ENCODE results near the gene FOXP1. TPM values are rescaled to one million over a fixed set of nuclear protein-coding genes. Genes with fewer than 3 reads are reported as not detected.

Gene FOXP1
- total RNA-seq, 1 donor from 2014 or later, result 27.3 TPM

DNA sequence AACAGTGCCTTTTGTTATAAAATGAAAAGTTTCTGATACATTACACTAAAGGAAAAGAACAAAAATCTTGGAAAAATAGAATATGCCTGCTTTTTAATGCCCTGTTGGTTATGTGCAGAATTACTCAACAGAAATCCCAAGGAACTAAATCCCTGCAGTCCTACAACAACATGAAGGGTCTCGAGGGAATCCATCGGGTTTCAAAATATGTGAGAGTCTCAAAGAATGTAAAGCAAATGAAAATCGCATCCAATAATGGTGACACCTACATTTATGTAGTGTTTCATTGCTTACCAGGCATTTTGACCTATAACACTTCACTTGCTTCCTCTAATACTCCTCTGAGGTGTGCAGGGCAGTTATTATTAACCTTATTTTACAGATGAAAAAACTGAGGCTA lies 411.3 kb downstream of the FOXP1 start:
- no peaks in the 10 kb centered on the region for H3K36me3 ChIP-seq
- TF ChIP-seq EZH2phosphoT487 (IDR thresholded peaks at IDR 0.05) (no peak), EZH2 (IDR thresholded peaks at IDR 0.05) (no peak)
- TF ChIP-seq, protein P1, sequence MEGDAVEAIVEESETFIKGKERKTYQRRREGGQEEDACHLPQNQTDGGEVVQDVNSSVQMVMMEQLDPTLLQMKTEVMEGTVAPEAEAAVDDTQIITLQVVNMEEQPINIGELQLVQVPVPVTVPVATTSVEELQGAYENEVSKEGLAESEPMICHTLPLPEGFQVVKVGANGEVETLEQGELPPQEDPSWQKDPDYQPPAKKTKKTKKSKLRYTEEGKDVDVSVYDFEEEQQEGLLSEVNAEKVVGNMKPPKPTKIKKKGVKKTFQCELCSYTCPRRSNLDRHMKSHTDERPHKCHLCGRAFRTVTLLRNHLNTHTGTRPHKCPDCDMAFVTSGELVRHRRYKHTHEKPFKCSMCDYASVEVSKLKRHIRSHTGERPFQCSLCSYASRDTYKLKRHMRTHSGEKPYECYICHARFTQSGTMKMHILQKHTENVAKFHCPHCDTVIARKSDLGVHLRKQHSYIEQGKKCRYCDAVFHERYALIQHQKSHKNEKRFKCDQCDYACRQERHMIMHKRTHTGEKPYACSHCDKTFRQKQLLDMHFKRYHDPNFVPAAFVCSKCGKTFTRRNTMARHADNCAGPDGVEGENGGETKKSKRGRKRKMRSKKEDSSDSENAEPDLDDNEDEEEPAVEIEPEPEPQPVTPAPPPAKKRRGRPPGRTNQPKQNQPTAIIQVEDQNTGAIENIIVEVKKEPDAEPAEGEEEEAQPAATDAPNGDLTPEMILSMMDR (IDR thresholded peaks at IDR 0.05), result no peak
- no peaks in the 10 kb centered on the region for H4K20me1 ChIP-seq (ENCODE audit: low read depth)
- no peaks in the 10 kb centered on the region for H3K27me3 ChIP-seq
- H3K9ac ChIP-seq, result no peak overlapping the region
- H3K4me3 ChIP-seq, result no peak overlapping the region
- H2AFZ ChIP-seq (replicated peaks), result no peak overlapping the region
- H3K27ac Mint-ChIP-seq, result no peak overlapping the region
- H3K27ac ChIP-seq, result peak overlapping the region; percentile 2
- H3K27me3 Mint-ChIP-seq (ENCODE audit: insufficient read depth, low read depth), result peaks cover 2% of the 10 kb centered on the region
- no peaks in the 10 kb centered on the region for H3K9me3 ChIP-seq (ENCODE audit: low read depth)
- no peaks in the 10 kb centered on the region for H3K79me2 ChIP-seq (ENCODE audit: low read depth)
- H3K4me3 Mint-ChIP-seq, result no peak overlapping the region
- H3K36me3 Mint-ChIP-seq, result peaks cover 2% of the 10 kb centered on the region
- H3F3A ChIP-seq (ENCODE audit: low read depth), result no peaks in the 10 kb centered on the region
- H3K4me2 ChIP-seq, result no peak overlapping the region
- peaks cover 15% of the 10 kb centered on the region for H3K4me1 ChIP-seq
- no peaks in the 10 kb centered on the region for H3K9me3 Mint-ChIP-seq
- DNase-seq (ENCODE audit: low spot score), result no peak
- H3K4me1 Mint-ChIP-seq, result peaks cover 29% of the 10 kb centered on the region

DNA sequence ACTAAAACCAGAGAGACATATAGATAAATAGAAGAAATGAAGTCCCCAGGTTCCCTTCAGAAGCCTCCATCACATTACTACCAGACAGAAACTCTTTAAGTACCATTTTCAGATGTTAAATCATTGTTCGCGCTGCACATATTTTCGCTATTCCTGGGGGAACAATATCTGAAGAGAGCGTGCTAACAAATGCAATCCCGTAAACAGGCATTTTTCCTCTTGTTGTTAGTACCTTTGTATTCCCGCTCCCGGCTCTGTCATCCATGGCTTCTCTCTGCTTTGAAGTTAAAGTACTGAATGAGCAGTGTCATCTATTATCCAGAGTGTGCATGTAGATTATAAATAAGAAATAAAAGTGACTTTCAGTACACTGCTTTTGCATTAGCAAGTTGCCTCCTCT lies 412.3 kb downstream of the FOXP1 start:
- no peak overlapping the region for H3K27ac Mint-ChIP-seq
- Histone ChIP-seq H3K4me2 (no peak overlapping the region), H3K27me3 (no peaks in the 10 kb centered on the region), H3F3A (ENCODE audit: low read depth) (no peaks in the 10 kb centered on the region), H2AFZ (replicated peaks) (no peak overlapping the region), H3K9ac (no peak overlapping the region), H3K9me3 (ENCODE audit: low read depth) (no peaks in the 10 kb centered on the region), H3K4me1 (peaks cover 15% of the 10 kb centered on the region), H3K27ac (no peak overlapping the region), H3K79me2 (ENCODE audit: low read depth) (no peaks in the 10 kb centered on the region), H4K20me1 (ENCODE audit: low read depth) (no peaks in the 10 kb centered on the region), H3K4me3 (no peak overlapping the region), H3K36me3 (no peaks in the 10 kb centered on the region)
- H3K36me3 Mint-ChIP-seq, result peaks cover 7% of the 10 kb centered on the region
- no peak overlapping the region for H3K4me3 Mint-ChIP-seq
- H3K27me3 Mint-ChIP-seq (ENCODE audit: insufficient read depth, low read depth), result peaks cover 2% of the 10 kb centered on the region
- H3K4me1 Mint-ChIP-seq, result peaks cover 29% of the 10 kb centered on the region
- TF ChIP-seq EZH2phosphoT487 (IDR thresholded peaks at IDR 0.05) (no peak), EZH2 (IDR thresholded peaks at IDR 0.05) (no peak)
- TF ChIP-seq, protein P1 (IDR thresholded peaks at IDR 0.05), result no peak
- H3K9me3 Mint-ChIP-seq, result no peaks in the 10 kb centered on the region
- DNase-seq (ENCODE audit: low spot score), result no peak

DNA sequence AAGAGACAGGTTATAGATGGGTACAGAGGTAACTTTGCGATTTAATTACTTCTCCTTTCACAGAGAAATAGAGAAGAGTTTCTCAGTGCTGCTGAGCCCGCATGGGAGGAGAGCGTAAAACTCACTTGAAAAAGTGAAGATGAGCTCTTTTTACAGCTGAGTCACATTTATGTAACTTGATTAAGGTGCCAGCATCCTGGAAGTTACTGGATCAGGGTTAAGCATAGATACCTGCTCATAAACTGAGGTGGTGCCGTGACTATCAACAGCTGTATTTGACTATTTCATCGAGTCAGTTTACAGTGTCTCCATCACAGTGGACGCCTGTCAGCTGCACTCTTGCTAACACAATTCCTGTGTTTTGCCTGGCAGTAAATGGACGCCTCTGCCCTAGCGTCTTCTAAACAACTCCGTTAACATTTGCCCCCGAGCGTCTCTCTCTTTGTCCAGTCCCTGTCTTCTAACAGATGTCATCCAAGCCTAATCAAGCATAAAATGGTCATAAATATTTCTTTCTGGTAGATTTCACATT lies 414.6 kb downstream of the FOXP1 start:
- H3K4me3 Mint-ChIP-seq, result no peak overlapping the region

More for the DNA sequence above, 414.6 kb downstream of the FOXP1 start:
- H3K4me2 ChIP-seq, result peak overlapping the region; percentile 1
- H3K27me3 ChIP-seq, result no peaks in the 10 kb centered on the region
- no peak overlapping the region for H3K9ac ChIP-seq
- TF ChIP-seq EZH2 (IDR thresholded peaks at IDR 0.05), result no peak
- TF ChIP-seq, protein P1 (IDR thresholded peaks at IDR 0.05), result no peak
- TF ChIP-seq EZH2phosphoT487 (IDR thresholded peaks at IDR 0.05), result no peak
- H3K9me3 ChIP-seq (ENCODE audit: low read depth), result no peaks in the 10 kb centered on the region
- Mint-ChIP-seq H3K36me3 (peaks cover 6% of the 10 kb centered on the region), H3K9me3 (no peaks in the 10 kb centered on the region), H3K27ac (no peak overlapping the region), H3K4me1 (peaks cover 18% of the 10 kb centered on the region), H3K27me3 (ENCODE audit: insufficient read depth, low read depth) (peaks cover 2% of the 10 kb centered on the region)
- peak overlapping the region; percentile 34 for H3K27ac ChIP-seq
- no peaks in the 10 kb centered on the region for H4K20me1 ChIP-seq (ENCODE audit: low read depth)
- peak; percentile 14 for DNase-seq (ENCODE audit: low spot score)
- no peak overlapping the region for H2AFZ ChIP-seq (replicated peaks)
- no peaks in the 10 kb centered on the region for H3K79me2 ChIP-seq (ENCODE audit: low read depth)
- peaks cover 4% of the 10 kb centered on the region for H3K36me3 ChIP-seq
- no peak overlapping the region for H3K4me3 ChIP-seq
- H3F3A ChIP-seq (ENCODE audit: low read depth), result no peaks in the 10 kb centered on the region
- peaks cover 15% of the 10 kb centered on the region for H3K4me1 ChIP-seq

Data from neural progenitor cell (in vitro differentiated cells).